ENCODE results near the gene B4GALT3.

- TF ChIP-seq EP300 (IDR thresholded peaks at IDR 0.05) (peak in 1 of 4 donors; percentile 88), CTCF (IDR thresholded peaks at IDR 0.05) (no peak), POLR2A (IDR thresholded peaks at IDR 0.05) (peak in 3 of 4 donors; percentile 17 to 89 (median 31)), POLR2AphosphoS5 (IDR thresholded peaks at IDR 0.05) (peak; percentile 67 to 93)
Observed at GRCh38 chr1:161216945-161217712, 39.8 kb upstream of the B4GALT3 start.

Data from upper lobe of left lung (tissue), 4 donors.